GM12878 (cell line): ENCODE measurements around the gene TMEM150C.

Experiments used
- BCLAF1 ChIP-seq: fragments of 450-650 bp; IDR thresholded peaks from 2 replicates; pipeline ENCODE4 v1.6.1; 2017; ENCODE audit warnings: antibody characterized with exemption, mild to moderate bottlenecking, moderate library complexity
- CEBPB ChIP-seq, 2 experiments: fragments of 150-350 bp in 1 of 2; IDR thresholded peaks; 2 replicates each; pipeline ENCODE4 v1.6.1; 2012 to 2014; ENCODE audit warnings: low read depth in 2 of 2, low read length in 2 of 2, borderline replicate concordance in 1 of 2, inconsistent platforms in 1 of 2
- CHD1 ChIP-seq: IDR thresholded peaks from 2 replicates; pipeline ENCODE4 v1.6.1; 2012; ENCODE audit warnings: low read depth, low read length, improper control_type of control experiment
- CHD2 ChIP-seq: IDR thresholded peaks from 2 replicates; pipeline ENCODE4 v1.6.1; 2011; ENCODE audit warnings: low read depth, low read length, improper control_type of control experiment, borderline replicate concordance
- EZH2 ChIP-seq: IDR thresholded peaks from 2 replicates; pipeline ENCODE4 v1.6.1; 2012; ENCODE audit warnings: low read depth, mild to moderate bottlenecking, control low read depth, inconsistent platforms, low read length, borderline replicate concordance; ENCODE audit not compliant: control insufficient read depth
- JUNB ChIP-seq: IDR thresholded peaks from 2 replicates; pipeline ENCODE4 v1.6.1; 2016; ENCODE audit warnings: antibody characterized with exemption, mild to moderate bottlenecking
- NFIC ChIP-seq: IDR thresholded peaks from 2 replicates; pipeline ENCODE4 v1.6.1; 2012; ENCODE audit warnings: low read depth, mild to moderate bottlenecking, inconsistent platforms, low read length, moderate library complexity
- POLR2A ChIP-seq: IDR thresholded peaks from 2 replicates; pipeline ENCODE4 v1.6.1; 2011; ENCODE audit warnings: low read depth, mild to moderate bottlenecking, low read length
- POLR2AphosphoS5 ChIP-seq: IDR thresholded peaks from 2 replicates; pipeline ENCODE4 v1.6.1; 2011; ENCODE audit warnings: mild to moderate bottlenecking, low read length, inconsistent platforms
- RAD21 ChIP-seq: IDR thresholded peaks from 2 replicates; pipeline ENCODE4 v1.6.1; 2011; ENCODE audit warnings: mild to moderate bottlenecking, low read depth, low read length, moderate library complexity; ENCODE audit not compliant: insufficient read depth
- RCOR1 ChIP-seq: conservative IDR thresholded peaks from 2 replicates; pipeline ENCODE4 v1.6.1; 2012; ENCODE audit warnings: low read depth, low read length, improper control_type of control experiment
- TF ChIP-seq, protein P1 (sequence below): IDR thresholded peaks from 2 replicates; pipeline ENCODE4 v1.6.1; 2011; ENCODE audit warnings: mild to moderate bottlenecking, low read depth, low read length, moderate library complexity; ENCODE audit not compliant: insufficient replicate concordance
- TF ChIP-seq, protein P2 (sequence below), 3 experiments: IDR thresholded peaks in 2 of 3; conservative IDR thresholded peaks in 1 of 3; 2 replicates each; pipeline ENCODE4 v1.5.1; 2011; ENCODE audit warnings: low read depth in 3 of 3, low read length in 3 of 3, mild to moderate bottlenecking in 3 of 3, control low read depth in 2 of 3, moderate library complexity in 2 of 3, inconsistent platforms in 1 of 3, mixed read lengths in 1 of 3; ENCODE audit not compliant: control insufficient read depth in 2 of 3, insufficient read depth in 1 of 3; ENCODE audit errors: extremely low read depth in 1 of 3

GRCh38 chr4:82457266-82457665 lies 104.5 kb downstream of the TMEM150C start:
- TF ChIP-seq, protein P1, sequence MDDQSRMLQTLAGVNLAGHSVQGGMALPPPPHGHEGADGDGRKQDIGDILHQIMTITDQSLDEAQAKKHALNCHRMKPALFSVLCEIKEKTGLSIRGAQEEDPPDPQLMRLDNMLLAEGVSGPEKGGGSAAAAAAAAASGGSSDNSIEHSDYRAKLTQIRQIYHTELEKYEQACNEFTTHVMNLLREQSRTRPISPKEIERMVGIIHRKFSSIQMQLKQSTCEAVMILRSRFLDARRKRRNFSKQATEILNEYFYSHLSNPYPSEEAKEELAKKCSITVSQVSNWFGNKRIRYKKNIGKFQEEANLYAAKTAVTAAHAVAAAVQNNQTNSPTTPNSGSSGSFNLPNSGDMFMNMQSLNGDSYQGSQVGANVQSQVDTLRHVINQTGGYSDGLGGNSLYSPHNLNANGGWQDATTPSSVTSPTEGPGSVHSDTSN = no peak
- TF ChIP-seq, protein P2, sequence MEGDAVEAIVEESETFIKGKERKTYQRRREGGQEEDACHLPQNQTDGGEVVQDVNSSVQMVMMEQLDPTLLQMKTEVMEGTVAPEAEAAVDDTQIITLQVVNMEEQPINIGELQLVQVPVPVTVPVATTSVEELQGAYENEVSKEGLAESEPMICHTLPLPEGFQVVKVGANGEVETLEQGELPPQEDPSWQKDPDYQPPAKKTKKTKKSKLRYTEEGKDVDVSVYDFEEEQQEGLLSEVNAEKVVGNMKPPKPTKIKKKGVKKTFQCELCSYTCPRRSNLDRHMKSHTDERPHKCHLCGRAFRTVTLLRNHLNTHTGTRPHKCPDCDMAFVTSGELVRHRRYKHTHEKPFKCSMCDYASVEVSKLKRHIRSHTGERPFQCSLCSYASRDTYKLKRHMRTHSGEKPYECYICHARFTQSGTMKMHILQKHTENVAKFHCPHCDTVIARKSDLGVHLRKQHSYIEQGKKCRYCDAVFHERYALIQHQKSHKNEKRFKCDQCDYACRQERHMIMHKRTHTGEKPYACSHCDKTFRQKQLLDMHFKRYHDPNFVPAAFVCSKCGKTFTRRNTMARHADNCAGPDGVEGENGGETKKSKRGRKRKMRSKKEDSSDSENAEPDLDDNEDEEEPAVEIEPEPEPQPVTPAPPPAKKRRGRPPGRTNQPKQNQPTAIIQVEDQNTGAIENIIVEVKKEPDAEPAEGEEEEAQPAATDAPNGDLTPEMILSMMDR (IDR thresholded peaks at IDR 0.05 in 2 of 3, conservative IDR thresholded peaks at IDR 0.05 in 1 of 3; ENCODE audit: control insufficient read depth in 2 of 3, extremely low read depth in 1 of 3, insufficient read depth in 1 of 3, low read depth in 3 of 3, low read length in 3 of 3) = no peak
- TF ChIP-seq CHD1 = no peak
- TF ChIP-seq NFIC = no peak
- TF ChIP-seq CHD2 = no peak
- no peak for TF ChIP-seq RCOR1
- no peak for TF ChIP-seq POLR2AphosphoS5
- TF ChIP-seq POLR2A = no peak
- no peak for TF ChIP-seq JUNB
- TF ChIP-seq RAD21 = no peak
- TF ChIP-seq BCLAF1 = no peak
- no peak for TF ChIP-seq EZH2
- TF ChIP-seq CEBPB (IDR thresholded peaks at IDR 0.05; ENCODE audit: borderline replicate concordance in 1 of 2, low read depth in 2 of 2, low read length in 2 of 2) = no peak
